Mucosa of gallbladder (tissue), 1 donor: Measurements from ENCODE around the gene CAMSAP1. TPM values are rescaled to one million over a fixed set of nuclear protein-coding genes. Genes with fewer than 3 reads are reported as not detected.

Experiments used
- DNase-seq: peaks from one replicate; pipeline ENCODE4 v3.0.0-alpha.2; 2020; ENCODE audit warnings: low spot score
- total RNA-seq: library from RNA; stranded (reverse); gene quantifications from one replicate; pipeline ENCODE4 v1.2.1, GENCODE V29; 2021
- donor health status: DM: no; HTN: no; CAD: no.

Gene CAMSAP1
- total RNA-seq, 1 donor from 2014 or later = 24.4 TPM

- no peak for DNase-seq
Measured at GRCh38 chr9:135774794-135775525, 132.4 kb downstream of the CAMSAP1 start.

DNA sequence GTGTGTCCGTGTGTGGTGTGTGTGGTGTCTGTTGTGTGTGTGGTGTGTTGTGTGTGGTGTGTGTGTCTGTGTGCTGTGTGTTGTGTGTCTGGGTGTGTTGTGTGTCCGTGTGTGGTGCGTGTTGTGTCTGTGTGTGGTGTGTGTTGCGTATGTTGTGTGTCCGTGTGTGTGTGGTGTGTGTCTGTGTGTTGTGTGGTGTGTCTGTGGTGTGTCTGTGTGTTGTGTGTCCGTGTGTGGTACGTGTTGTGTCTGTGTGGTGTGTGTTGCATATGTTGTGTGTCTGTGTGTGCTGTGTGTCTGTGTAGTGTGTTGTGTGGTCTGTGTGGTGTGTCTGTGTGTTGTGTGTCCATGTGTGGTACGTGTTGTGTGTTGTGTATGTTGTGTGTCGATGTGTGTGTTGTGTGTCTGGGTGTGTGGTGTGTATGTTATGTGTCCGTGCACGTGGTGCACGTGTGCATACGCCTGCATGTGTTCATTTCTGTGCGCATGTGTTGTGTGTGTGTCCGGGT lies 133.1 kb downstream of the CAMSAP1 start:
- no peak for DNase-seq

GRCh38 chr9:135773530-135774238 lies 133.7 kb downstream of the CAMSAP1 start:
- no peak for DNase-seq

GRCh38 chr9:135772702-135773493 lies 134.4 kb downstream of the CAMSAP1 start:
- no peak for DNase-seq

- no peak for DNase-seq
Measured at GRCh38 chr9:135772056-135772646, 135.2 kb downstream of the CAMSAP1 start.

GRCh38 chr9:135771401-135772051 lies 135.8 kb downstream of the CAMSAP1 start:
- DNase-seq = no peak

DNA sequence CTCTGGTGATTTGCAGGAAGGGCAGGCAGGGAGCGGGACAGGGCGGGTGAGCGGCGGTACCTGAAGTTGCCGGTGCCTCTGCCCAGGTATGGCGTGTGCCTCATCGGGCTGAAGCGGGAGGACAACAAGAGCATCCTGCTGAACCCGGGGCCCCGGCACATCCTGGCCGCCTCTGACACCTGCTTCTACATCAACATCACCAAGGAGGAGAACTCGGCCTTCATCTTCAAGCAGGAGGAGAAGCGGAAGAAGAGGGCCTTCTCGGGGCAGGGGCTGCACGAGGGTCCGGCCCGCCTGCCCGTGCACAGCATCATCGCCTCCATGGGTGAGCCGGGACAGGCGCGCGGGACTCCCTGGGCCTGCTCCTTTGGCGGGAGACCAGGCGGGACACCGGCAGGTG lies 136.6 kb downstream of the CAMSAP1 start:
- DNase-seq = no peak

- no peak for DNase-seq
Measured at GRCh38 chr9:135770203-135770535, 137.2 kb downstream of the CAMSAP1 start.

DNA sequence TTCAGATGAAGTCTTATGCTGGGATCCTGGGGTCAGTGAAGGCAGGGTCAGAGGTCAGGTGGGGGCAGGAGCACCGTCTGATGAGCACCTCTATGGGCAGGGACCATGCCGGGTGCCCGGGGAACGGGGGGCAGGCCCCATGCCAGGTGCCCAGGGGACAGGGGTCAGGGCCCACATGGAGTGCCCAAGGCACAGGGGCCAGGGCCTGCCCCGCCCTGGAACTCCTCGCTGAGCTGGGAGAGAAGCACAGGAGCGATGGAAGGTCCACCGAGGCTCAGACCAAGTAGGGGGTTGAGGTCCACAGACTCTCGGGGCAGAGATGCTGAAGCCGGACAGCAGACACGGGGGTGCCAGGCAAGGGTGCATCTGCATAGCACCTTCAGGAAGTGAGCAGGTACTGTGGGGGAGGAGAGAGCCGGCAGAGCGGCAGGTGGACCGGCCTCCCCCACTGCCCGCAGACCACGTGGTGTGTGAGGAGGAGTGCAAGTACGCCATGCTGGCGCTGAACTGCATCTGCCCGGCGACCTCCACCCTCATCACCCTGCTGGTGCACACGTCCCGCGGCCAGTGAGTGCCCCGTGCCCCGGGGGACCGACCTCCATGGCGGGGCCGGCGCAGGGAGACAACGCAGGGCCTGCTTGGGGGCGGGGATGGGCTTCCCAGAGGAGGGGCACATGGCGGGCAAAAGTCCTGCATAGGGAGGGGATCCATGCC lies 137.7 kb downstream of the CAMSAP1 start:
- no peak for DNase-seq

DNA sequence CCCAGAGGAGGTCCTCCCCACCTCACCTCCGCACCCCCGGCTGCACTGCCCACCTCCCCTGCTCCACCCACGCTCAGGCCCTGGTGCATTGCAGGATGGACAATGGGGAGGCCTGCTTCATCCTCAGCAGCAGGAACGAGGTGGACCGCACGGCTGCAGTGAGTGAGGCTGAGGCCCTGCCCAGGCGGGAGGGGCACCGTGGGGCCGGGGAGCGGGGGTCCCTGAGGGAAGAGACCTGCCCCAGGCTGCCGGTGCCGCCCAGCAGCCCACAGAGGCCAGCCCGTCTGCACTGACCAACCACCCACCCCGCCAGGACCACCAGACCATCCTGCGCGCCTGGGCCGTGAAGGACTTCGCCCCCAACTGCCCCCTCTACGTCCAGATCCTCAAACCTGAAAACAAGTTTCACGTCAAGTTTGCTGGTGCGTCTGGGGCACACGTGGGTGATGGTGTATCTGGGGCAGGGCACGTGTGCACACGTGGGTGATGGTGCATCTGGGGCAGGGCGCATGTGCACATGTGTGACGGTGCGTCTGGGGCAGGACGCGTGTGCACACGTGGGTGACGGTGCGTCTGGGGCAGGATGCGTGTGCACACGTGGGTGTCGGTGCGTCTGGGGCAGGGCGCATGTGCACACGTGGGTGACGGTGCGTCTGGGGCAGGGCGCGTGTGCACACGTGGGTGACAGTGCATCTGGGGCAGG lies 138.7 kb downstream of the CAMSAP1 start:
- DNase-seq = no peak

DNA sequence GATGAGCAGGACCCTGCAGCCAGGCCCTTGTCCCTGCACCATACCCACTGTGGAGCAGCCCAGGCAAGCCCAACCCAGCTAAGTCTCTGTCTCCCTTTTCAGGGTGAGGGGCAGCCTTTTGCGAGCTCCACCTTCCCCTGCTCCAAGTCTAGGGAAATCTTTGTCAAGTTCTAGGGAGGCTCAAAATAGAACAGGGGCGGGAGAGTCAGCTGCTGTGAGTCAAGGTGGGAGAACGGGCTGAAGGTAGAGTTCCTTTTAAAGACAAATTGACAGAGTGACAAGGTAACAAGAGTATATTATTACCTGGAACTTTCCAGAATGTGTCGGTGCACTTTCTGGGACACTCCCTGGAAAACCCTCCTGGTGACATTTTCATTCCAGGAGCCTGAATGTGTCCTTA lies 140.6 kb downstream of the CAMSAP1 start:
- DNase-seq = no peak

DNA sequence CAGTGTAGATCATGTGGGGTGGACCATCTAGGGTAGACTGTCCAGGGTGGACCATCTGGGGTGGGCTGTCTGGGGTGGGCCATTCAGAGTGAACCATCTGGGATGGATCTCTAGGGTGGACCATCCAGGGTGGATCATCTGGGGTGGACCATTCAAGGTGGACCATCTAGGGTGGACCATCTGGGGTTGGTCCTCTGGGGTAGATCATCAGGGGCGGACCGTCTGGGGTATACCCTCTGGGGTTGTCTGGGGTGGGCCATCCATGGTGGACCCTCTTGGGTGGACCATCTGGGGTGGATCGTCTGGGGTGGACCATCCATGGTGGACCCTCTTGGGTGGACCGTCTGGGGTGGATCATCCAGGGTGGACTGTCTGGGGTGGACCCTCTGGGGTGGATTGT lies 141.1 kb downstream of the CAMSAP1 start:
- no peak for DNase-seq

DNA sequence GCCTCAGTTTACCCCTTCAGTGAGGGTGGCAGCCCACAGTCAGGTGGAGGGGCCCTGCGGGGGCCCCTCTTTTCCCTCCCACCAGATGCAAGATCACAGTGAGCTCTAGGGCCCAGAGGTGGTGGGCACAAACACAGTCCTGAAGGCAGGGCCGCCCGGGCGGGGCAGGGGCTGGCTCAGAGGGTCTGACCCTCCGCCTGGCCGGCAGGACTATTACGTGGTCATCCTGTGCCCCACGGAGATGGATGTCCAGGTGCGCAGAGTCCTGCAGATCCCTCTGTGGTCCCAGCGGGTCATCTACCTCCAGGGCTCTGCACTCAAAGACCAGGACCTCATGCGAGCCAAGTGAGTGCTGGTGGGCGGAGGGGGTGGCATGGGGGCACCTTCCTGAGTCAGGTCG lies 141.9 kb downstream of the CAMSAP1 start:
- DNase-seq = no peak

DNA sequence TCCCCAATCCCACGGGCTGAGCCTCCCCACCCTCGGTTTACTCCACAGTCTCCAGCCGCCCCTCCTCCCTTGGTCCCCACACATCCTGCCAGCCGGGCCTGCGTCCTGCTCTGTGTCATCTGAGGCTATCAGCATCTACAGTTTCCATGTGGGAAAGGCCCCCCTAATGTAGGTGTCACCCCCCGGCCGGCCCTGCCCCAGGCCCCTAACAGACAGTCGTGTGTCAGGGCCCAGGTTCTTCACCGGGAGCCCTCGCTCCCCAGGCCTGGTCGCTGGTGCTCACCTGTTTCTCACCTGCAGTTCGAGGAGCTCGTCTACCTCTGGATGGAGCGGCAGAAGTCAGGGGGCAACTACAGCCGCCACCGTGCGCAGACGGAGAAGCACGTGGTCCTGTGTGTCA lies 142.6 kb downstream of the CAMSAP1 start:
- no peak for DNase-seq

GRCh38 chr9:135763716-135764446 lies 143.5 kb downstream of the CAMSAP1 start:
- DNase-seq = no peak

- no peak for DNase-seq
Measured at GRCh38 chr9:135762921-135763320, 144.4 kb downstream of the CAMSAP1 start.

DNA sequence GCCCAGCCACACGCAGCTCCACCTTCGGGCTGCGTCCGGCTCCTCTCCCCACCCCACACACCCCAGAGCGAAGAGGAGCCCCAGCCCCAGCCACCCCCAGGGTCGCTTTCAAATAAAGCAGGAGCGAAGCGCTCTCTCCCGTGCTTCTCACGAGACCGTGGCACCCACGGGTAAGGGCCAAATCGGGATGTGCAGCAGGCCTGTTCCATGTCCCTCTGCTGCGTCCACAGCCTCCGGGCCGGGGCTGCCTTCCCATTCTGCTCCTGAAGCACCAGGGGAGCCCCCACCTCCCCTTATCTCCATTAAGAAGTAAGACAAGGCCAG lies 145.5 kb downstream of the CAMSAP1 start:
- DNase-seq = no peak

- no peak for DNase-seq
Measured at GRCh38 chr9:135761150-135761844, 146.0 kb downstream of the CAMSAP1 start.

DNA sequence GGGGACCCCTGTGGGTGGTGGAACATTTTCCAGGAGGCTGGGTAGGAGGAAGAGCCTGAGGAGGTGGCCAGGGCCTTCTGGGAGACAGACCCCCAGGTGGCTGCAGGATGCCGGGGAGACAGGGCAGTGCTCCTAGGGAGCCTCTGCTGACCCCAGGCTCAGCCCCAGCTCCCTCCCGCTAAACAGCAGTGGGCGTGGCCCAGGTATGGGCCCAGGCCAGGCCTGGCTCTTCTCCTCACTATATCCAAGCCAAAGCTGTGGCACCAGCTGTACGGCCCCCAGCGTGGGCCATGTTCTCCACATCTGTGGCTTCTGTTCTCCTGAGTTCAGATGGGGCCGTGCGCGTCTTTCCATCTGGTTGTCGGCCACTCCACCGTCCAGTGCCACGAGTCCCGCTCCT lies 146.9 kb downstream of the CAMSAP1 start:
- no peak for DNase-seq
